ENCODE results near the gene GPR171. TPM values are rescaled to one million over a fixed set of nuclear protein-coding genes. Genes with fewer than 3 reads are reported as not detected.

Gene GPR171

GRCh38 chr3:151152455-151153079 lies 50.4 kb downstream of the GPR171 start:
- Histone ChIP-seq H3K18ac (ENCODE audit: low read depth in 1 of 2, low read length in 2 of 2) (no peak overlapping the region), H2BK120ac (ENCODE audit: low read depth, low read length) (no peak overlapping the region), H2AK5ac (ENCODE audit: low read length, severe bottlenecking) (no peak overlapping the region), H2BK15ac (ENCODE audit: low read depth, poor library complexity, severe bottlenecking) (no peak overlapping the region), H3K14ac (ENCODE audit: low read length in 2 of 2) (no peak overlapping the region), H3K27ac (ENCODE audit: low read length, poor library complexity, severe bottlenecking) (no peak overlapping the region), H3K9ac (ENCODE audit: low read length) (no peak overlapping the region), H3K27me3 (ENCODE audit: control insufficient read depth in 1 of 2, insufficient read depth in 1 of 2, low read length in 2 of 2) (no peaks in the 10 kb centered on the region), H3K4ac (ENCODE audit: low read depth in 1 of 2, low read length in 2 of 2) (no peak overlapping the region), H3K23ac (ENCODE audit: low read length in 2 of 2) (no peak overlapping the region), H3K4me2 (ENCODE audit: low read length, poor library complexity, severe bottlenecking) (no peak overlapping the region), H3K4me1 (ENCODE audit: control insufficient read depth, insufficient read depth, low read depth, low read length) (no peaks in the 10 kb centered on the region), H2BK12ac (ENCODE audit: low read length in 2 of 2) (no peak overlapping the region), H3K36me3 (ENCODE audit: control insufficient read depth in 1 of 2, insufficient read depth in 2 of 2, low read depth in 1 of 2, low read length in 2 of 2) (no peaks in the 10 kb centered on the region), H2AFZ (ENCODE audit: low read depth, low read length) (no peak overlapping the region), H3K79me1 (replicated peaks; ENCODE audit: low read length, poor library complexity, severe bottlenecking) (no peaks in the 10 kb centered on the region), H3K9me3 (ENCODE audit: control insufficient read depth, low read length) (no peaks in the 10 kb centered on the region), H4K91ac (ENCODE audit: low read length) (no peak overlapping the region), H2BK5ac (ENCODE audit: low read depth, low read length, poor library complexity, severe bottlenecking) (no peak overlapping the region), H4K8ac (ENCODE audit: low read length) (no peak overlapping the region), H3K4me3 (ENCODE audit: insufficient read depth in 1 of 2, low read depth in 1 of 2, low read length in 2 of 2) (no peak overlapping the region)
- no peak for DNase-seq
- WGBS: 100% methylated on average over 3 of the region's 4 CpGs

Small RNA genes within 50 kb of the gene (small RNA-seq; reads per million reads assigned to genes)
- gene RNA5SP145 (ENCODE audit: low read depth): not detected
